GM12801 (cell line): ENCODE results near the gene CHTF18.

ENCODE experiments used
- TF ChIP-seq, protein P1 (sequence below): IDR thresholded peaks from one replicate; pipeline ENCODE4 v1.5.1; 2011; ENCODE audit warnings: control low read depth; ENCODE audit not compliant: insufficient read length; ENCODE audit errors: extremely low read depth

The CHTF18 gene

DNA sequence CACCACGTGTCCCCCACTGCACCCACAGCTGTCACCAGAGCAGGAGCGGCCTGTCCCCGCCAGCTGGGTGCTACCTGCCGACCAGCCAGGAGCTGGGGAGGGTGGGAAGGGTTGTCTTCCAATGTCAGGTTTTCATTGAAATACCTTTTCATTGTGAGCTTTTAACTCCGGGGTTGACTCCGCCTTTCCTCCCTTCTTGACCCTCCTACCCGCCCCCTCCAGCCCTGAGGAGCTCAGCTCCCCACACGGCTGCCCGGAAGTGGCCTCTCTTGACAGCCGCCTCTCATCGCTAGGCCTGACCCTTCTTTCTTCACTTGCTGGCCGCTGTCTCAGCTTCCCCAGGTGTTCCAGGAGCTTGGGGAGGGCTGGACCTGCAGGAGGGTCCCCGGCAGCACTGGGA is 33.3 kb downstream of the CHTF18 start:
- TF ChIP-seq, protein P1, sequence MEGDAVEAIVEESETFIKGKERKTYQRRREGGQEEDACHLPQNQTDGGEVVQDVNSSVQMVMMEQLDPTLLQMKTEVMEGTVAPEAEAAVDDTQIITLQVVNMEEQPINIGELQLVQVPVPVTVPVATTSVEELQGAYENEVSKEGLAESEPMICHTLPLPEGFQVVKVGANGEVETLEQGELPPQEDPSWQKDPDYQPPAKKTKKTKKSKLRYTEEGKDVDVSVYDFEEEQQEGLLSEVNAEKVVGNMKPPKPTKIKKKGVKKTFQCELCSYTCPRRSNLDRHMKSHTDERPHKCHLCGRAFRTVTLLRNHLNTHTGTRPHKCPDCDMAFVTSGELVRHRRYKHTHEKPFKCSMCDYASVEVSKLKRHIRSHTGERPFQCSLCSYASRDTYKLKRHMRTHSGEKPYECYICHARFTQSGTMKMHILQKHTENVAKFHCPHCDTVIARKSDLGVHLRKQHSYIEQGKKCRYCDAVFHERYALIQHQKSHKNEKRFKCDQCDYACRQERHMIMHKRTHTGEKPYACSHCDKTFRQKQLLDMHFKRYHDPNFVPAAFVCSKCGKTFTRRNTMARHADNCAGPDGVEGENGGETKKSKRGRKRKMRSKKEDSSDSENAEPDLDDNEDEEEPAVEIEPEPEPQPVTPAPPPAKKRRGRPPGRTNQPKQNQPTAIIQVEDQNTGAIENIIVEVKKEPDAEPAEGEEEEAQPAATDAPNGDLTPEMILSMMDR = no peak

DNA sequence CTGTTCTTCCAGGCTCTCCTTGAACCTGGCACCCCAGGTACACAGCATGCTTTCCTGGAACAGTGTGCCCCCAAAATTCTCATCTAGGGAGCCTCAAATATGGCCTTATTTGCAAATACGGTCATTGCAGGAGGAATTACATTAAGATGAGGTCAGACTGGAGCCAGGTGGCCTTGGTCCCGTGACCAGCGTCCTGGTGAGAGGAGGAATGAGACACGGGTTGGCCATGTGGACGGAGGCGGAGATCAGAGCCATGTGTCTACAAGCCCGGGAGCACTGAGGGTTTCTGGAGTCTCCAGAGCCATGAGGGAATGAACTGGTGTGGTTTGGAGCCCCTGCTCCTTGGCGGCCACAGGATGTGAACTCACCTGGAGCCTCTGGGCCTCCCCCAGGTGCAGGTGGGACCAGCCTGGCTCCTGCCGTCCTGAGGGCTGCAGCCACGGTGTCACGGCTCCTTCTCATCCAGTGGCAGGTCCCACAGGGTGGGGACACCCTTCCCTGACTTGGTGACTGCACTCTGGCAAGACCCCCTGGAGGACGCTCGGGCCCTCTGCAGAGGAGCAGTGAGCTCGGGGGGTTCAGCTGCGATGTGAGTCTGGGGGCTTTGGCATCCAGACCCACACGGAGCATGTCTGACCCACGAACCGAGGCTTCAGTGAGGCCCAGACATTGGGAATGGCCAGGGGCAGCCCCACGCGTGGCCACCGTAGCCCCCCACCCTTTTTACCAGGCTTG is 33.9 kb downstream of the CHTF18 start:
- TF ChIP-seq, protein P1 = no peak

DNA sequence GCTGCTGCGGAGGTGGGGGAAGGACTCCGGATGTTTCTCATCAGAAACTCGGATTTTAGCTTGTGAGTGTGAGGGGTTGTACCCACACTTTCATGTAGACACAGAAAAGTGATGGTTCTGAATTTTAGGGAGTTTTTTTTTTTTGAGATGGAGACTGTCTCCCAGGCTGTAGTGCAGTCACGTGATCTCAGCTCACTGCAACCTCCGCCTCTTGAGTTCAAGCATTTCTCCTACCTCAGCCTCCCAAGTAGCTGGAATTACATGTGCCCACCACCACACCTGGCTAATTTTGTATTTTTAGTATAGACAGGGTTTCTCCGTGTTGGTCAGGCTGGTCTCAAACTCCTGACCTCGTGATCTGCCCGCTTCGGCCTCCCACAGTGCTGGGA is 34.5 kb downstream of the CHTF18 start:
- TF ChIP-seq, protein P1 = no peak

DNA sequence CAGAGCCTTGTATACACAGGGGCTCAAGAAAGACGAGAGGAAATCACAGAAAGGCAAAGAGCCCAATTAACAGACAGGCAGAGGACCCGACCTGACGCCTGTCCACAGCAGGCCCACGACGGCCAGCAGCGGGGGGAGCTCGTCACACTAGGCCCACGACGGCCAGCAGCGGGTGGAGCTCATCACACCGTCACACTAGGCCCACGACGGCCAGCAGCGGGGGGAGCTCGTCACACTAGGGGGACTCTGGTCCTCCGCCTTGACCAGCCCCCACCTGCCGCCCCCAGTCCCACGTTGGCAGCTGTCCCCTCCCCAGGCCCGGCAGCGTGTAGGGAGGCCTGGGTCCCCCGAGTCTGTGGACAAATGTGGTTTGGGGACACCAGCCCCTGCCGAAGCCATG is 35.8 kb downstream of the CHTF18 start:
- TF ChIP-seq, protein P1 = no peak

DNA sequence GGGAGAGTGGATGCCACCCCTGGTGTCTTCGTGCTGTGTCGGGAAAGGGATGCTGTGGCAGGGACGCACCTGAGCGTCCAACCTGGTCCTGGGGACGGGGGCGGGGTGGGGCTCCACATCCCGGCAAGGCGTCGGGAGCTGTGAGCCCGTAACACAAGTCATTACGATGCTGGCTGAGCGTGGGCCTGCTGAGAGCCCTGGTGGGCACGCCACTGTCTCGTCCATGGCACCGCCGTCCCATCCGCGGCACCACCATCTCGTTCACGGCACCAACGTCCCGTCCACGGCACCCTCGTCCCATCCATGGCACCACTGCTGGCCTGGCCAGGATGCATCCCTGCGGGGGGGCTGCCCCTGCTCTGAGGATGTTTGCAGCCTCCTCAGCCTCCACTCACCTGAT is 36.2 kb downstream of the CHTF18 start:
- TF ChIP-seq, protein P1 = no peak

DNA sequence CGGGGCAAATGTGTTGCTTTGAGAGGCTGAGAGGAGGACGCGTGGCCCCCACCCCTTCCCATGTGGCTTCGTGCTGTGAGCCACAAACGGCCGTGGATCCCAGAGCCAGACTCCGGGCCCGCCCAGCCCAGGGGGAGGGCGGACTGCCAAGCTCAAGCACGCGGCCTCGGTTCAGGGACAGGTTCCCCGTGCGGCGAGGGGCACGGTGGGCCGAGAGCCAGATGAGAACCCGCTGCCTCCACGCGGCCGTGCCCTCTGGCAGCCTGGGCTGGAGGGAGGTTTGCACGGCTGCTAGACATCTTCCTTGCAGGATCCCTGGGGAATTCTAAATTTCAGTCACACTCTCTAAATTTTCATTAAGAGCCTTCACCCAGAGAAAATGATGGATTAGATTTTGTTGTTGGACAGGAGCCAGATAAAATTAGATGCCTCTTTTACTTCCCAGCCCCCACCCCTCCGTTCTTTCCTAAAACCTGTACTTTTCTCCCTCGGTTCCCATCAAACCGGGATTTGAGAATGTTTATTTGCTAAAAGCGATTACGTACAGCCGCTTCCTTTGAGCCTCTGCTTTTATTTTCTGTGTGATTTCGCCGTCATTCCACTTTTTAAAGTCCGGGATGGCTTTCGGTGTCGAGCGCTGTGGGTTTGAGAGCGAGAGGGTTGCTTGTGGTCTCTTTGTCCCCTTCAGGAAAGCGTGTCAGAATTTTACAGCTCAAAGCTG is 37.1 kb downstream of the CHTF18 start:
- TF ChIP-seq, protein P1 = no peak

DNA sequence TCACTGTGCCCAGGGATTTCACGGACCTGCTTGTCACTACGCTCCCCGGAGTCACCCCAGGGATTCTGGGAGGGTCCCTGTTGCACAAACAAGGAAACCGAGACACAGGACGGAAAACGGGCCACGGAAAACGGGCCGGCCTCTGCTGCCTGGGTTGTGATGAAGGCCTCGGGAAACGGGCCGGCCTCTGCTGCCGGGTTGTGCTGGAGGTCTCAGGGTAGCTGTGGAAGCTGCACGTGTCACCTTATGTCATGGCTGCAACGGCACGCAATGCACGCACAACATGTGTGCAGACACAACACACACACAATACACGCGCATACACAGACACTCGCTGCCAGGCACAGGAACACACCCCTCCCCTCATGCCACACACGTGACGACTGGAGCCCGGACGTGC is 39.1 kb downstream of the CHTF18 start:
- TF ChIP-seq, protein P1 = no peak
